HEK293 (cell line): Measurements from ENCODE around the gene SENP7.

Source experiments
- CTCF ChIA-PET: fragments of 350-600 bp; formaldehyde crosslinking; extraction: SDS; loops from one replicate; lab custom pipeline; 2021; ENCODE audit warnings: antibody characterized with exemption; lab: Yijun Ruan, JAX
- POLR2A ChIA-PET: fragments of 300-600 bp; formaldehyde crosslinking; extraction: SDS; loops from one replicate; lab custom pipeline; 2020; ENCODE audit warnings: antibody characterized with exemption, inconsistent platforms; lab: Yijun Ruan, JAX
- H3K27ac ChIP-seq: fragments of 200-500 bp; sonication (Bioruptor generic); 2 replicates; pipeline ENCODE4 v1.5.1; 2014; ENCODE audit warnings: low read depth, low read length, control low read depth, inconsistent platforms; ENCODE audit errors: extremely low read depth
- H3K36me3 ChIP-seq, 2 experiments: fragments of 200-500 bp in 1 of 2; sonication (Bioruptor generic) in 1 of 2; 1 replicate in 1 of 2; 2 replicates in 1 of 2; pipeline ENCODE4 v1.5.1; 2014 to 2017; ENCODE audit warnings: inconsistent platforms in 2 of 2, low read length in 2 of 2; ENCODE audit not compliant: control insufficient read depth in 2 of 2, insufficient read depth in 1 of 2
- H3K4me1 ChIP-seq: fragments of 200-500 bp; sonication (Bioruptor generic); 2 replicates; pipeline ENCODE4 v1.5.1; 2014; ENCODE audit warnings: mild to moderate bottlenecking, low read length, inconsistent platforms; ENCODE audit not compliant: control insufficient read depth, insufficient read depth
- H3K4me3 ChIP-seq: 2 replicates; pipeline ENCODE4 v1.5.1; 2011; ENCODE audit warnings: low read depth, mild to moderate bottlenecking, control low read depth, low read length, moderate library complexity
- H3K9me3 ChIP-seq: fragments of 200-500 bp; sonication (Bioruptor generic); 2 replicates; pipeline ENCODE4 v1.5.1; 2014; ENCODE audit warnings: low read depth, low read length, inconsistent platforms; ENCODE audit not compliant: control insufficient read depth, insufficient read depth
- KLF16 ChIP-seq: fragments of 450-650 bp; formaldehyde crosslinking; IDR thresholded peaks from 2 replicates; pipeline ENCODE4 v1.5.1; 2017; ENCODE audit warnings: missing biosample characterization, missing genetic modification characterization
- MYNN ChIP-seq: fragments of 450-650 bp; formaldehyde crosslinking; IDR thresholded peaks from 2 replicates; pipeline ENCODE4 v1.5.1; 2016; ENCODE audit warnings: missing biosample characterization, missing genetic modification characterization, borderline replicate concordance
- PRDM10 ChIP-seq: fragments of 450-650 bp; formaldehyde crosslinking; IDR thresholded peaks from 2 replicates; pipeline ENCODE4 v1.5.1; 2016; ENCODE audit warnings: missing biosample characterization, missing genetic modification characterization
- PRDM2 ChIP-seq: fragments of 450-650 bp; formaldehyde crosslinking; IDR thresholded peaks from 2 replicates; pipeline ENCODE4 v1.5.1; 2016; ENCODE audit warnings: missing biosample characterization, missing genetic modification characterization, borderline replicate concordance
- TCF7L2 ChIP-seq: IDR thresholded peaks from 2 replicates; pipeline ENCODE4 v1.6.1; 2011; ENCODE audit warnings: low read depth, mild to moderate bottlenecking, inconsistent platforms, low read length, moderate library complexity, borderline replicate concordance
- YY2 ChIP-seq: fragments of 450-650 bp; formaldehyde crosslinking; IDR thresholded peaks from 2 replicates; pipeline ENCODE4 v1.5.1; 2016; ENCODE audit warnings: missing biosample characterization, missing genetic modification characterization
- ZBTB20 ChIP-seq: fragments of 450-650 bp; formaldehyde crosslinking; IDR thresholded peaks from 2 replicates; pipeline ENCODE4 v1.5.1; 2016; ENCODE audit warnings: missing biosample characterization, missing genetic modification characterization
- ZBTB49 ChIP-seq: fragments of 450-650 bp; formaldehyde crosslinking; IDR thresholded peaks from 2 replicates; pipeline ENCODE4 v1.5.1; 2016; ENCODE audit warnings: missing biosample characterization, missing genetic modification characterization, low read depth
- ZIC2 ChIP-seq: fragments of 450-650 bp; formaldehyde crosslinking; IDR thresholded peaks from 2 replicates; pipeline ENCODE4 v1.5.1; 2016; ENCODE audit warnings: missing biosample characterization, missing genetic modification characterization
- ZNF112 ChIP-seq: fragments of 450-650 bp; formaldehyde crosslinking; IDR thresholded peaks from 2 replicates; pipeline ENCODE4 v1.5.0; 2017; ENCODE audit warnings: missing biosample characterization, missing genetic modification characterization
- ZNF121 ChIP-seq: fragments of 450-650 bp; formaldehyde crosslinking; IDR thresholded peaks from 2 replicates; pipeline ENCODE4 v1.5.1; 2016; ENCODE audit warnings: missing biosample characterization, missing genetic modification characterization
- ZNF132 ChIP-seq: fragments of 450-650 bp; formaldehyde crosslinking; IDR thresholded peaks from 2 replicates; pipeline ENCODE4 v1.5.1; 2017; ENCODE audit warnings: missing biosample characterization, missing genetic modification characterization, borderline replicate concordance
- ZNF138 ChIP-seq: fragments of 450-650 bp; formaldehyde crosslinking; IDR thresholded peaks from 2 replicates; pipeline ENCODE4 v1.5.1; 2016; ENCODE audit warnings: missing biosample characterization, missing genetic modification characterization, borderline replicate concordance
- ZNF18 ChIP-seq: fragments of 450-650 bp; formaldehyde crosslinking; IDR thresholded peaks from 2 replicates; pipeline ENCODE4 v1.5.1; 2016; ENCODE audit warnings: missing biosample characterization, missing genetic modification characterization
- ZNF26 ChIP-seq: fragments of 450-650 bp; formaldehyde crosslinking; IDR thresholded peaks from 2 replicates; pipeline ENCODE4 v1.5.1; 2016; ENCODE audit warnings: missing biosample characterization, missing genetic modification characterization
- ZNF350 ChIP-seq: fragments of 450-650 bp; formaldehyde crosslinking; IDR thresholded peaks from 2 replicates; pipeline ENCODE4 v1.5.0; 2017; ENCODE audit warnings: missing biosample characterization, mild to moderate bottlenecking, missing genetic modification characterization
- ZNF530 ChIP-seq: fragments of 450-650 bp; formaldehyde crosslinking; IDR thresholded peaks from 2 replicates; pipeline ENCODE4 v1.5.1; 2016; ENCODE audit warnings: low read depth, missing biosample characterization, missing genetic modification characterization
- ZNF660 ChIP-seq: fragments of 450-650 bp; IDR thresholded peaks from 2 replicates; pipeline ENCODE4 v1.5.1; 2018; ENCODE audit warnings: missing biosample characterization, mild to moderate bottlenecking, missing genetic modification characterization
- ZNF76 ChIP-seq: fragments of 450-650 bp; formaldehyde crosslinking; IDR thresholded peaks from 2 replicates; pipeline ENCODE4; 2016; ENCODE audit warnings: low read depth, missing biosample characterization, missing genetic modification characterization, borderline replicate concordance

The SENP7 gene

GRCh38 chr3:101377796-101378195 is 135.2 kb downstream of the SENP7 start (continued):
- no peak for TF ChIP-seq ZNF350 (tag by site-specific recombination)
- no peak for TF ChIP-seq PRDM10

- Histone ChIP-seq H3K4me3 (no peak overlapping the region), H3K9me3 (no peaks in the 10 kb centered on the region), H3K4me1 (no peaks in the 10 kb centered on the region), H3K27ac (no peak overlapping the region), H3K36me3 (no peaks in the 10 kb centered on the region)
- POLR2A ChIA-PET, result no interaction called here
- CTCF ChIA-PET, result no interaction called here
- TF ChIP-seq YY2 (tag by site-specific recombination) (no peak), KLF16 (tag by site-specific recombination) (no peak), ZNF18 (tag by site-specific recombination) (no peak), TCF7L2 (no peak), MYNN (tag by site-specific recombination) (no peak), ZBTB49 (no peak), ZBTB20 (no peak), ZIC2 (tag by site-specific recombination) (no peak), ZNF121 (tag by site-specific recombination) (no peak), ZNF132 (tag by site-specific recombination) (no peak), ZNF660 (no peak), ZNF530 (tag by site-specific recombination) (no peak), PRDM2 (tag by site-specific recombination) (no peak), ZNF138 (tag by site-specific recombination) (no peak), ZNF112 (tag by site-specific recombination) (no peak), ZNF76 (no peak), ZNF26 (tag by site-specific recombination) (no peak)
Observed at GRCh38 chr3:101377209-101377608, 135.8 kb downstream of the SENP7 start.
